ENCODE measurements around the gene BYSL.

- no peak for TF ChIP-seq POLR2A (IDR thresholded peaks at IDR 0.05)
- TF ChIP-seq, protein P1, sequence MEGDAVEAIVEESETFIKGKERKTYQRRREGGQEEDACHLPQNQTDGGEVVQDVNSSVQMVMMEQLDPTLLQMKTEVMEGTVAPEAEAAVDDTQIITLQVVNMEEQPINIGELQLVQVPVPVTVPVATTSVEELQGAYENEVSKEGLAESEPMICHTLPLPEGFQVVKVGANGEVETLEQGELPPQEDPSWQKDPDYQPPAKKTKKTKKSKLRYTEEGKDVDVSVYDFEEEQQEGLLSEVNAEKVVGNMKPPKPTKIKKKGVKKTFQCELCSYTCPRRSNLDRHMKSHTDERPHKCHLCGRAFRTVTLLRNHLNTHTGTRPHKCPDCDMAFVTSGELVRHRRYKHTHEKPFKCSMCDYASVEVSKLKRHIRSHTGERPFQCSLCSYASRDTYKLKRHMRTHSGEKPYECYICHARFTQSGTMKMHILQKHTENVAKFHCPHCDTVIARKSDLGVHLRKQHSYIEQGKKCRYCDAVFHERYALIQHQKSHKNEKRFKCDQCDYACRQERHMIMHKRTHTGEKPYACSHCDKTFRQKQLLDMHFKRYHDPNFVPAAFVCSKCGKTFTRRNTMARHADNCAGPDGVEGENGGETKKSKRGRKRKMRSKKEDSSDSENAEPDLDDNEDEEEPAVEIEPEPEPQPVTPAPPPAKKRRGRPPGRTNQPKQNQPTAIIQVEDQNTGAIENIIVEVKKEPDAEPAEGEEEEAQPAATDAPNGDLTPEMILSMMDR (IDR thresholded peaks at IDR 0.05) = no peak
Observed at GRCh38 chr6:41955412-41955811, 34.1 kb downstream of the BYSL start.

Data from adrenal gland (tissue), 5 donors.